Mammary microvascular endothelial cell (primary cell): Measurements from ENCODE around the gene NCF2. TPM values are rescaled to one million over a fixed set of nuclear protein-coding genes. Genes with fewer than 3 reads are reported as not detected.

ENCODE experiments used
- total RNA-seq: library from RNA; depleted of rRNA; stranded (reverse); fragments of >200 nt; gene quantifications from 2 replicates; pipeline ENCODE4 v1.2.3, GENCODE V29; 2015

Gene NCF2
- 0.05 and 0.20 TPM in 2 replicates for total RNA-seq

GRCh38 chr1:183590244-183591191, at the start of gene NCF2:
Gene NCF2, minus strand, starts transcription at chr1:183590459. Its CDS starts 130 bp downstream, at chr1:183590329.

GRCh38 chr1:183635606-183636333, 45.5 kb upstream of the NCF2 start, which contains the start of gene ARPC5:
Gene ARPC5, minus strand, starts transcription at chr1:183635783. Its CDS starts 124 bp downstream, at chr1:183635659.

Other genes starting within 250 kb of the NCF2 start
- 1.3 and 4.1 TPM in 2 replicates for gene NMNAT2, start 172.1 kb downstream of the NCF2 start, total RNA-seq
- gene SMG7, start 118.0 kb downstream of the NCF2 start, total RNA-seq = 21.7 and 27.2 TPM in 2 replicates
- 196 and 219 TPM in 2 replicates for gene ARPC5, start 45.3 kb upstream of the NCF2 start, total RNA-seq
- not detected in 2 replicates for gene APOBEC4, start 62.9 kb upstream of the NCF2 start, total RNA-seq
- gene RGL1, start 214.7 kb upstream of the NCF2 start, total RNA-seq = 11.8 and 12.3 TPM in 2 replicates